Fibroblast of the aortic adventitia (primary cell): ENCODE measurements around the gene DPYSL4. TPM values are rescaled to one million over a fixed set of nuclear protein-coding genes. Genes with fewer than 3 reads are reported as not detected.

Source experiments
- DNase-seq: peaks from one replicate; pipeline ENCODE4 v3.0.0-alpha.2; 2010; ENCODE audit warnings: low read depth
- H3K4me3 ChIP-seq: 2 replicates; pipeline ENCODE4 v1.5.1; 2011; ENCODE audit warnings: low read depth, mild to moderate bottlenecking, control low read depth, low read length, moderate library complexity
- CTCF ChIP-seq: IDR thresholded peaks from 2 replicates; pipeline ENCODE4 v1.5.1; 2011; ENCODE audit warnings: mild to moderate bottlenecking, low read length, control low read depth, inconsistent platforms; ENCODE audit not compliant: insufficient read depth
- total RNA-seq: library from RNA; depleted of rRNA; stranded (reverse); fragments of >200 nt; gene quantifications from 2 replicates; pipeline ENCODE4 v1.2.3, GENCODE V29; 2012; ENCODE audit warnings: low replicate concordance

Gene DPYSL4
- total RNA-seq, 1 donor = 0.18 TPM

GRCh38 chr10:132145521-132146185 is 41.1 kb upstream of the DPYSL4 start:
- no peak for TF ChIP-seq CTCF
- no peak overlapping the region for H3K4me3 ChIP-seq
- DNase-seq = no peak

DNA sequence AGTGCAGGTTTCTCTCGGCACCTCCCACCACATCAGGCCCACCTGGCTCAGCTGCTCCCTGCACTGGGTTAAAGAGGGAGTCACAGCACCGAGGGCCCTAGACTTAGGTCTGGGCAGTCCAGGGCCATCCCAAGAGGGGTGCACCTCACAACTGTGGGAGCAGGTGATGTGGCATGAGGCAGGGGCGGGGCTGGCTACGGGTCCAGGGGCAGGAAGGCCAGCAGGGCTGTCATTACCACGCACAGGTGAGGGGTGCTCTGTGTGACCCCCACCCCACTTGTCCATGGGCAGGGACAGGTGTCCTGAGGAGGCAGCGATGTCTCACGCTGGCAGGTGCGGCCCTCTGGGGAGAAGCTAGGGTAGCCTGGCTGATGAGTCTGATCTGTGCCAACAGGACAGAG is 40.5 kb upstream of the DPYSL4 start:
- H3K4me3 ChIP-seq = no peak overlapping the region
- no peak for TF ChIP-seq CTCF
- no peak for DNase-seq

- no peak overlapping the region for H3K4me3 ChIP-seq
- no peak for DNase-seq
- no peak for TF ChIP-seq CTCF
Observed at GRCh38 chr10:132146941-132147915, 39.5 kb upstream of the DPYSL4 start.

- no peak for TF ChIP-seq CTCF
- DNase-seq = no peak
Observed at GRCh38 chr10:132148261-132149251, 38.2 kb upstream of the DPYSL4 start.

GRCh38 chr10:132149271-132149670 is 37.5 kb upstream of the DPYSL4 start:
- no peak overlapping the region for H3K4me3 ChIP-seq
- no peak for DNase-seq
- TF ChIP-seq CTCF = no peak

More at GRCh38 chr10:132148261-132149251, 38.2 kb upstream of the DPYSL4 start:
- no peak overlapping the region for H3K4me3 ChIP-seq

DNA sequence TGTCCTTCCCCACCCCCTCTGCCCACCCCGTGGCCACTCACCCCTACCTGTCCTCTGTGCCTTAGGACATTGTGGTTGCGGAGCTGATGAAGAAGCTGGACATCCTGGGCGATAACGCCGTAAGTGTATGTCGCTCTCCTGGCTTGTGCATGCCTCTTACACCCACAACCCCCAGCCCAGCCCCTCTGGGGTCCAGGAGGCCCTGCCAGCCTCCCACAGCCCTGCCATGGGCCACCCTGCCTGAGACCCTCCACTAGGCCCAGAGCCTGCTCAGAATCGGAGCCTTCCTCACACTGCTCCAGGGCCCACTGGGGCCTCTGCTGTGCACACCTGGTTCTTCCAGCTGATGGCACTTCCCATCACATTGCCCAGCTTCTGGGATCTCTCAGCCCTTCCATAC is 36.8 kb upstream of the DPYSL4 start:
- no peak for TF ChIP-seq CTCF
- DNase-seq = no peak
- H3K4me3 ChIP-seq = no peak overlapping the region
